GM10266 (cell line): ENCODE measurements around the gene SLC48A1.
A peak's percentile ranks its signal among the peaks of the same experiment; 100 is the strongest.

Source experiments
- DNase-seq: peaks from one replicate; pipeline ENCODE4 v3.0.0; 2012; ENCODE audit errors: extremely low spot score
- CTCF ChIP-seq: IDR thresholded peaks from 2 replicates; pipeline ENCODE4 v1.5.1; 2012; ENCODE audit warnings: mild to moderate bottlenecking, low read depth; ENCODE audit not compliant: control insufficient read depth, insufficient read depth; ENCODE audit errors: missing control alignments

SLC48A1 gene

GRCh38 chr12:47793015-47793681 is 20.1 kb downstream of the SLC48A1 start:
- TF ChIP-seq CTCF: no peak
- DNase-seq: no peak

- no peak for TF ChIP-seq CTCF
- DNase-seq: no peak
These were observed 21.6 kb downstream of the SLC48A1 start for GRCh38 chr12:47794679-47795078.

- TF ChIP-seq CTCF: no peak
- no peak for DNase-seq
These were observed 22.2 kb downstream of the SLC48A1 start for GRCh38 chr12:47795121-47795813.

GRCh38 chr12:47795814-47796411 is 22.9 kb downstream of the SLC48A1 start:
- no peak for TF ChIP-seq CTCF
- DNase-seq: no peak

GRCh38 chr12:47797441-47797840 is 24.4 kb downstream of the SLC48A1 start:
- DNase-seq: peak; percentile 76

GRCh38 chr12:47798382-47798948 is 25.4 kb downstream of the SLC48A1 start:
- no peak for TF ChIP-seq CTCF
- DNase-seq: no peak

More at GRCh38 chr12:47797441-47797840, 24.4 kb downstream of the SLC48A1 start:
- peak; percentile 65 for TF ChIP-seq CTCF
